Upper lobe of left lung (tissue), 4 donors: ENCODE results near the gene PARD6A.

Source experiments
- POLR2A ChIP-seq, 4 donors: fragments of 450-650 bp; IDR thresholded peaks; one replicate each; pipeline ENCODE4 v1.5.1; 2016 to 2017; ENCODE audit warnings: antibody characterized with exemption in 4 of 4, mild to moderate bottlenecking in 2 of 4
- POLR2AphosphoS5 ChIP-seq, 2 donors: sonication (generic); formaldehyde crosslinking; IDR thresholded peaks; one replicate each; pipeline ENCODE4 v1.5.1; 2017; ENCODE audit warnings: antibody characterized with exemption in 2 of 2

DNA sequence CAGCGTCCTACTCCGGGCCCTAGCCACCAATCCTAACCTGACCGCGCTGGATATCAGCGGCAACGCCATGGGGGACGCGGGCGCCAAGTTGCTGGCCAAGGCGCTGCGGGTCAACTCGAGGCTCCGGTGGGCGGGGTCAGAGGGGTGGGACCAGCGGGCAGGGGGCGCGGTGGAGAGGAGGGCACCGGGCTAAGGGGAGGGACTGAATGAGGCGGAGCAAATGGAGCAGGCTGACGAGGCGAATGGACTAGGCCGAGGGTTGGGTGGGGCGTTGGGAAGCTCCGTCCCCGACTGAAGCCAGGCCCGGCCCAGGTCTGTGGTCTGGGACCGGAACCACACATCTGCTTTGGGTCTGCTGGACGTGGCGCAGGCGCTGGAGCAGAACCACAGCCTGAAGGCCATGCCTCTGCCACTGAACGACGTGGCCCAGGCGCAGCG, 11.2 kb upstream of the PARD6A start:
- no peak for TF ChIP-seq POLR2A (IDR thresholded peaks at IDR 0.05)
- TF ChIP-seq POLR2AphosphoS5 (IDR thresholded peaks at IDR 0.05) = no peak
